ENCODE results near the gene WHRN.

WHRN gene

DNA sequence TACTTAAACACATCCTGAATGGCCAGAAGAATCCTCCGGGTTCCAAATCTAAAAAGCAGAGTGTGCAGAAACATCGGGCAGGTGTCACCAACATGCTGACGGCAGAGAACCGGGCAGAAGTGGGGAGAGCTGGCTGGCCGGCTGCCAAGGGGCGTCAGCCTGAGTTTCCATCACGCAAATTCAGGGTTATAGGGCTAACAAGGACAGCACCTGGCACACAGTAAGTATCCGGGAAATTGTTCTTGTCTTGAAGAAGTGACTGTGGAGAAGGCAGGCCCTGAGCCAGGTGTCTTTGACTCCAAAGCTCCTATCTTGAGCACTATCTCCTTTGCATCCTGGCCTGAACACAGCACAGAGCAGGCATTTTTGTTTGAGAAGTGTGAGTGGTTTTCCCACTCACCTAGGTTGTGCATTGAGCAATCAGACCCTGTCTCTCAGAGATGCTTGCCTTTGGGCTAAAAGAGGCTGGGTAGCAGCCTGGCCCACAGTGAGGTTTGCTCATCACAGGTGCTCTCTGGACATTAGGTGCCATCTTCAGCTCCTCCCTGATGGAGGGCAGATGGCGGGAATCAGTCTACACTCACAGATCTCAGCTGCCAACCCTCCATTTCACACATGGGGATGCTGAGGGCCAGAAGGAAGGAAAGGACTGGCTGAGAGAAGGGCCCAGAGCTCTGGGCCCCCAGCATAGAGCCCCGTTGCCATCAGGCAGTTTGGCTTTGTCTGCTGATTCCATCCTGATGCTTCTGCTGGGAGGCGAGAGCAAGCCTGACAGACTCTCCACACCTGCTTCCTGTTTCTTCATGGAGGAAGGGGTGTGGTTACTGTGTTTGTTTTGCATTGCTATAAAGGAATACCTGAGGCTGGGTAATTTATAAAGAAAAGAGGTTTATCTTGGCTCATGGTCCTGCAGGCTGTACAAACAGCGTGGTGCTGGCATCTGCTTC, 52.8 kb downstream of the WHRN start:
- H3K9me3 ChIP-seq (ENCODE audit: insufficient read depth, low read length) = peaks cover 9% of the 10 kb centered on the region; the same call in 1 of the 2 replicates
- peak overlapping the region; percentile 58 for H3K4me2 ChIP-seq (ENCODE audit: low read depth, low read length, poor library complexity, severe bottlenecking)
- H3K79me2 ChIP-seq (ENCODE audit: insufficient read depth, low read length) = no peaks in the 10 kb centered on the region
- peak overlapping the region; percentile 35; the same call in 1 of the 2 replicates for H3K9ac ChIP-seq (ENCODE audit: low read length)
- H2AFZ ChIP-seq (ENCODE audit: low read depth, low read length, severe bottlenecking) = peak overlapping the region; percentile 77
- peaks cover 20% of the 10 kb centered on the region for H3F3A ChIP-seq (ENCODE audit: insufficient read depth)
- H4K20me1 ChIP-seq (ENCODE audit: low read depth, low read length) = no peaks in the 10 kb centered on the region
- no peaks in the 10 kb centered on the region; the same call in 1 of the 2 replicates for H3K36me3 ChIP-seq (ENCODE audit: low read length)
- no peaks in the 10 kb centered on the region for H3K27me3 ChIP-seq (ENCODE audit: low read length)
- no peaks in the 10 kb centered on the region for H3K9me2 ChIP-seq (replicated peaks; ENCODE audit: insufficient read depth, low read length)
- peak overlapping the region; percentile 83 for H3K27ac ChIP-seq (ENCODE audit: low read depth, low read length)
- H3K4me3 ChIP-seq (ENCODE audit: insufficient read depth, low read length, poor library complexity, severe bottlenecking) = no peak overlapping the region
- TF ChIP-seq, protein P1, sequence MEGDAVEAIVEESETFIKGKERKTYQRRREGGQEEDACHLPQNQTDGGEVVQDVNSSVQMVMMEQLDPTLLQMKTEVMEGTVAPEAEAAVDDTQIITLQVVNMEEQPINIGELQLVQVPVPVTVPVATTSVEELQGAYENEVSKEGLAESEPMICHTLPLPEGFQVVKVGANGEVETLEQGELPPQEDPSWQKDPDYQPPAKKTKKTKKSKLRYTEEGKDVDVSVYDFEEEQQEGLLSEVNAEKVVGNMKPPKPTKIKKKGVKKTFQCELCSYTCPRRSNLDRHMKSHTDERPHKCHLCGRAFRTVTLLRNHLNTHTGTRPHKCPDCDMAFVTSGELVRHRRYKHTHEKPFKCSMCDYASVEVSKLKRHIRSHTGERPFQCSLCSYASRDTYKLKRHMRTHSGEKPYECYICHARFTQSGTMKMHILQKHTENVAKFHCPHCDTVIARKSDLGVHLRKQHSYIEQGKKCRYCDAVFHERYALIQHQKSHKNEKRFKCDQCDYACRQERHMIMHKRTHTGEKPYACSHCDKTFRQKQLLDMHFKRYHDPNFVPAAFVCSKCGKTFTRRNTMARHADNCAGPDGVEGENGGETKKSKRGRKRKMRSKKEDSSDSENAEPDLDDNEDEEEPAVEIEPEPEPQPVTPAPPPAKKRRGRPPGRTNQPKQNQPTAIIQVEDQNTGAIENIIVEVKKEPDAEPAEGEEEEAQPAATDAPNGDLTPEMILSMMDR (IDR thresholded peaks at IDR 0.05; ENCODE audit: insufficient read depth, low read length, poor library complexity, severe bottlenecking) = no peak
- TF ChIP-seq EZH2phosphoT487 (conservative IDR thresholded peaks at IDR 0.05; ENCODE audit: low read length) = no peak

DNA sequence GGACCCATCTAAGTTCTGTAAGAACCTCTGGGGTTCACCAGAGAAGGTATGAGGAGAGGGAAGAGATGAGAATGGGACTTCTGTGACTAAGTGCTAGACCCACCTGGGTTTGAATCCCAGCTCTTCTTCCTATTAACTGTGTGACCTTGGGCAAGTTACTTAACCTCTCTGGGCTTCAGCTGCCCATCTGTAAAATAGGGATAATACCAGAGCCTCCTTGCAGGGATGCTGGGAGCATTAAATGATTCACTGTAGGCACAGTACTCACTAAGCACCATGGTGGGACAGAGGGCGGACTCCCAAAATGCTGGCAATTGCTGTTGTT, 53.6 kb downstream of the WHRN start:
- H4K20me1 ChIP-seq (ENCODE audit: low read depth, low read length) = no peaks in the 10 kb centered on the region
- peak overlapping the region; percentile 20; the same call in 1 of the 2 replicates for H3K9ac ChIP-seq (ENCODE audit: low read length)
- H3K4me3 ChIP-seq (ENCODE audit: insufficient read depth, low read length, poor library complexity, severe bottlenecking) = no peak overlapping the region
- H3K79me2 ChIP-seq (ENCODE audit: insufficient read depth, low read length) = no peaks in the 10 kb centered on the region
- H3K36me3 ChIP-seq (ENCODE audit: low read length) = no peaks in the 10 kb centered on the region; the same call in 1 of the 2 replicates
- peak overlapping the region; percentile 83 for H3K27ac ChIP-seq (ENCODE audit: low read depth, low read length)
- H2AFZ ChIP-seq (ENCODE audit: low read depth, low read length, severe bottlenecking) = peak overlapping the region; percentile 10
- H3F3A ChIP-seq (ENCODE audit: insufficient read depth) = peaks cover 20% of the 10 kb centered on the region
- H3K9me2 ChIP-seq (replicated peaks; ENCODE audit: insufficient read depth, low read length) = no peaks in the 10 kb centered on the region
- H3K27me3 ChIP-seq (ENCODE audit: low read length) = no peaks in the 10 kb centered on the region
- TF ChIP-seq, protein P1 (IDR thresholded peaks at IDR 0.05; ENCODE audit: insufficient read depth, low read length, poor library complexity, severe bottlenecking) = no peak
- no peak for TF ChIP-seq EZH2phosphoT487 (conservative IDR thresholded peaks at IDR 0.05; ENCODE audit: low read length)
- H3K4me2 ChIP-seq (ENCODE audit: low read depth, low read length, poor library complexity, severe bottlenecking) = peak overlapping the region; percentile 58
- peaks cover 9% of the 10 kb centered on the region; the same call in 1 of the 2 replicates for H3K9me3 ChIP-seq (ENCODE audit: insufficient read depth, low read length)

DNA sequence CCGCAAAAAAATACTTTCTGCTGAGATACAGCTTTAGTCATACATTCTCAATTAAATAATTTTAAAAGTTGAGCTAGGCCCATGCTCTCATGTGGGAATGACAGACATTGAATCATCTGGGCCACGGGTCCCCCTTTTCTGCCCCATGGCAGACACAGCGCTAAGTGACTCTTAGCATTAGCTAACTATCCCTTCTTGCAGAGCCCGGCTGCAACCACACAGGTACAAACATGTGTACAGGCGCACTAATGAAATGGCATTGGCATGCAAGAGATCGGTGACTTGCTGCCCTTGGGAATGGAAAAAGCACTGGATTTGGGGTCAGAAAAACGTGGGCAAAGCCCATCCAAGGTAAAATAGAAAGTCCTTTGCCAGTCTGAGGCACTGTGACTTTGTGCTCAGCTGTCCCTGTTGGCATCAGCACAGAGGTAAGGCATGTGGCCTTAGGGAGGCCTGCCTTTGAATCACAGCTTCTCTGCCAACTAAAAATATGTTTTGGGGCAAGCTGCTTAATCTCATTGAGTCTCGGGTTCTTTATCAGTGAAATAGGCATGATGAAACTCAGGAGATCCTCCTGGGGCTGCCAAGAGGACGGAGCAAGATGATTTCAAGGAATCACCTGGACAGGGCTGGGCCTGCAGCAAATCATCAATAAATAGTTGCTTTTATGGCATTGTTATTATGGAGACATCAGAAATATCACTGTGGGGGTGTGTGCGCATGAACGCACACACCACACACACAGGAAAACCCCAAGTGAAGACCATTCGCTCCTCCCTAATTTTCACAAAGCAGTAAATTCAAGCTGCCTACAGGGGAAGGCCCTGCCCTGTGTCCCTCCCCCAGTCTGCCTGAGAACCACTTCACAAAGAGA, 54.2 kb downstream of the WHRN start:
- H3K9me3 ChIP-seq (ENCODE audit: insufficient read depth, low read length) = peaks cover 9% of the 10 kb centered on the region; the same call in 1 of the 2 replicates
- peak overlapping the region; percentile 58 for H3K4me2 ChIP-seq (ENCODE audit: low read depth, low read length, poor library complexity, severe bottlenecking)
- H3K27ac ChIP-seq (ENCODE audit: low read depth, low read length) = peak overlapping the region; percentile 83
- no peaks in the 10 kb centered on the region for H4K20me1 ChIP-seq (ENCODE audit: low read depth, low read length)
- TF ChIP-seq, protein P1 (IDR thresholded peaks at IDR 0.05; ENCODE audit: insufficient read depth, low read length, poor library complexity, severe bottlenecking) = no peak
- TF ChIP-seq EZH2phosphoT487 (conservative IDR thresholded peaks at IDR 0.05; ENCODE audit: low read length) = no peak
- H3K4me3 ChIP-seq (ENCODE audit: insufficient read depth, low read length, poor library complexity, severe bottlenecking) = no peak overlapping the region
- peak overlapping the region; percentile 10 for H2AFZ ChIP-seq (ENCODE audit: low read depth, low read length, severe bottlenecking)
- H3K36me3 ChIP-seq (ENCODE audit: low read length) = no peaks in the 10 kb centered on the region; the same call in 1 of the 2 replicates
- H3K9ac ChIP-seq (ENCODE audit: low read length) = peak overlapping the region; percentile 20; the same call in 1 of the 2 replicates
- H3K79me2 ChIP-seq (ENCODE audit: insufficient read depth, low read length) = no peaks in the 10 kb centered on the region
- H3K27me3 ChIP-seq (ENCODE audit: low read length) = no peaks in the 10 kb centered on the region
- H3K9me2 ChIP-seq (replicated peaks; ENCODE audit: insufficient read depth, low read length) = no peaks in the 10 kb centered on the region
- H3F3A ChIP-seq (ENCODE audit: insufficient read depth) = peaks cover 20% of the 10 kb centered on the region
